Lower leg skin (tissue), 3 donors: ENCODE measurements around the gene LRRIQ4.

Experiments used
- CTCF ChIP-seq, 3 donors: fragments of 450-650 bp; IDR thresholded peaks; one replicate each; pipeline ENCODE4 v1.5.1; 2016; ENCODE audit warnings: antibody characterized with exemption in 3 of 3, mild to moderate bottlenecking in 3 of 3, moderate library complexity in 2 of 3
- POLR2A ChIP-seq, 2 donors: fragments of 450-650 bp; IDR thresholded peaks; one replicate each; pipeline ENCODE4 v1.6.1; 2016 to 2017; ENCODE audit warnings: antibody characterized with exemption in 2 of 2, mild to moderate bottlenecking in 1 of 2, moderate library complexity in 1 of 2

- TF ChIP-seq CTCF (IDR thresholded peaks at IDR 0.05), result no peak
- TF ChIP-seq POLR2A (IDR thresholded peaks at IDR 0.05), result no peak
Observed at GRCh38 chr3:169886671-169887070, 74.0 kb downstream of the LRRIQ4 start.
